ENCODE data around the gene SLC51B.

GRCh38 chr15:65004993-65005392, 40.2 kb upstream of the SLC51B start:
- TF ChIP-seq CTCF (IDR thresholded peaks at IDR 0.05 in 4 of 5, conservative IDR thresholded peaks at IDR 0.05 in 1 of 5) = no peak
- no peak for TF ChIP-seq POLR2A (IDR thresholded peaks at IDR 0.05)
